ENCODE data around the gene CISD3.
A peak's percentile ranks its signal among the peaks of the same experiment; 100 is the strongest.

CISD3 gene

GRCh38 chr17:38742411-38743308, 12.5 kb downstream of the CISD3 start:
- DNase-seq (ENCODE audit: low read depth in 1 of 2, low spot score in 1 of 2), result no peak

- DNase-seq (ENCODE audit: low read depth in 1 of 2, low spot score in 1 of 2), result no peak
Observed at GRCh38 chr17:38743556-38744171, 13.5 kb downstream of the CISD3 start.

GRCh38 chr17:38745545-38745944, 15.4 kb downstream of the CISD3 start:
- no peak for DNase-seq (ENCODE audit: low read depth in 1 of 2, low spot score in 1 of 2)

GRCh38 chr17:38746004-38746848, 16.1 kb downstream of the CISD3 start:
- no peak for DNase-seq (ENCODE audit: low read depth in 1 of 2, low spot score in 1 of 2)

GRCh38 chr17:38746849-38747462, 16.8 kb downstream of the CISD3 start:
- DNase-seq (ENCODE audit: low read depth in 1 of 2, low spot score in 1 of 2), result no peak

- DNase-seq (ENCODE audit: low read depth in 1 of 2, low spot score in 1 of 2), result no peak
Observed at GRCh38 chr17:38747463-38748148, 17.5 kb downstream of the CISD3 start.

GRCh38 chr17:38748149-38748891, 18.2 kb downstream of the CISD3 start, which contains the start of gene PCGF2:
PCGF2 (minus strand) TSS chr17:38748336; CDS start chr17:38740402, 7,934 bp downstream.
- no peak for DNase-seq (ENCODE audit: low read depth in 1 of 2, low spot score in 1 of 2)

- no peak for DNase-seq (ENCODE audit: low read depth in 1 of 2, low spot score in 1 of 2)
Observed at GRCh38 chr17:38748892-38749222, 18.7 kb downstream of the CISD3 start.

- DNase-seq (ENCODE audit: low read depth in 1 of 2, low spot score in 1 of 2), result no peak
Observed at GRCh38 chr17:38749223-38750043, 19.3 kb downstream of the CISD3 start.

- DNase-seq (ENCODE audit: low read depth in 1 of 2, low spot score in 1 of 2), result no peak
Observed at GRCh38 chr17:38750044-38750311, 19.8 kb downstream of the CISD3 start.

- no peak for DNase-seq (ENCODE audit: low read depth in 1 of 2, low spot score in 1 of 2)
Observed at GRCh38 chr17:38750312-38751121, 20.4 kb downstream of the CISD3 start.

- DNase-seq (ENCODE audit: low read depth in 1 of 2, low spot score in 1 of 2), result no peak
Observed at GRCh38 chr17:38751144-38751807, 21.1 kb downstream of the CISD3 start.

GRCh38 chr17:38751808-38752307, 21.7 kb downstream of the CISD3 start:
- peak; percentile 68 to 85 for DNase-seq (ENCODE audit: low read depth in 1 of 2, low spot score in 1 of 2)

- DNase-seq (ENCODE audit: low read depth in 1 of 2, low spot score in 1 of 2), result peak; percentile 87 to 92
Observed at GRCh38 chr17:38752308-38753070, 22.3 kb downstream of the CISD3 start, which contains the start of gene PSMB3. PSMB3 (plus strand) TSS chr17:38752741; CDS start chr17:38752827, 86 bp downstream.

- DNase-seq (ENCODE audit: low read depth in 1 of 2, low spot score in 1 of 2), result no peak
Observed at GRCh38 chr17:38753071-38753506, 22.9 kb downstream of the CISD3 start.

- no peak for DNase-seq (ENCODE audit: low read depth in 1 of 2, low spot score in 1 of 2)
Observed at GRCh38 chr17:38761612-38762011, 31.5 kb downstream of the CISD3 start.

- no peak for DNase-seq (ENCODE audit: low read depth in 1 of 2, low spot score in 1 of 2)
Observed at GRCh38 chr17:38762231-38762630, 32.1 kb downstream of the CISD3 start.

Data from stimulated activated CD4-positive, alpha-beta T cell treated with anti-CD3 and anti-CD28 coated beads, Interleukin-15, amount 100 ng/mL, for 1 hour (primary cell).